ENCODE results near the gene CYTIP. TPM values are rescaled to one million over a fixed set of nuclear protein-coding genes. Genes with fewer than 3 reads are reported as not detected.

CYTIP gene
- total RNA-seq (100 to 1,000 TPM; 290 to 406 (median 363) TPM), polyA plus RNA-seq (100 to 1,000 TPM; 170 to 270 TPM), total RNA-seq (499 reads per million, percentile 98 among the genes with 10 or more reads in this experiment)

DNA sequence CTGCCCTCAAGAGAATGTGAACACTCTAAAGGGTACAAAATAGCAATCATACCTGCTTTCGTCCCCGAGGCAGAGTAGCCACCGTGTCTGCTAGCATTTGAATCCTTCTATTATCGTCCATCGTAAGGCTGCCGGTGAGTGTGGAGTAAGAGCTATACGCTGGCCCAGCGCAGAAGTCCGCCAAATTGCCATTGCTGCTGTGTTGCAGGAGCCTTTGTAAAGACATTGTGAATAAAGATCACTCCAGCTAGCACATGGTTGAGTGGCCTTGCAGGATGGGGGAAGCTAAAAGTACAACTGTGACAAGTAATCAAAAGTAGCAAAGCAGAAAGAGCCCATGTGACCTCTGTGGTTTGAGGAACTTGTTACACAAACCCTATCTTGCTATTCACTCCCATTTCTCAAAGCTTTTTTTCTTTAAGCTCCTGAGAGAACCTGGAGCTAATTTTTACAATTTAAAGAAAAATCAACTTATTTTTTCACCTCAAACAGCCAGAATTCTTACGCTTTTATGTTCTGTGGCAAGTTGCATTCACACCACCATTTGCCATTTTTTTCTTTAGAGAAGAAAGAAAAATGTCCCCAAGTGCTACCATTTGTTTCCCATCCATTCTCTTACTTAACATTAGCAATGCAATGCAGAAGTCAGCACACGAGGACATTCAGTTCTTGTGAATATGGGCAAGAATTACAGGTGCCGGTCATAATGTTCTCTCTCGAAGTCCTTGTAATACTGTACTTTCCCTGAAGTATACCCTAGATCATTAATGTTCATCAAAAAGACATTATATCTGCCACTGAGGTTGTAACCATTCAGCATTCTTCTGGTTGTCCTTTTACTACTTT lies at the start of gene CYTIP:
Gene CYTIP (minus strand): TSS at position 295 of the 846 bp plus-strand sequence. CDS start 69 bp downstream, at position 226.
- Mint-ChIP-seq H3K36me3 (peaks cover 38 to 47% (median 42%) of the 10 kb centered on the region in 5 donors), H3K27me3 (no peaks in the 10 kb centered on the region), H3K27ac (peak within 1 kb of the TSS; percentile 95 to 100 (median 98)), H3K4me3 (peak within 1 kb of the TSS; percentile 92 to 100 (median 97)), H3K4me1 (peaks cover 32 to 48% (median 46%) of the 10 kb centered on the region in 7 donors), H3K9me3 (peaks cover 0 to 6% (median 0%) of the 10 kb centered on the region in 11 donors)
- peaks cover 30 to 34% of the 10 kb centered on the region in 2 donors for H3K4me1 ChIP-seq (ENCODE audit: control insufficient read depth in 2 of 2, insufficient read depth in 2 of 2, low read length in 2 of 2)
- H3K27ac ChIP-seq (ENCODE audit: low read depth, low read length), result peak within 1 kb of the TSS; percentile 89
- POLR2A ChIA-PET, result interaction anchor here (0.6 to 27.4 kb wide), 19 partner anchors 8 to 455 kb away, joined by 3 to 810 read pairs (median 4); partner anchors contain the start of genes ACVR1 and ERMN
- CTCF ChIA-PET, result interaction anchor here (0.6 to 3.9 kb wide), 18 partner anchors 10 to 117 kb away, joined by 3 to 21 read pairs (median 4); no protein-coding TSS in a partner anchor
- ATAC-seq (peak; percentile 71), DNase-seq (peak; percentile 32 to 85 (median 78))
- H3K27me3 ChIP-seq (ENCODE audit: control insufficient read depth in 2 of 2, insufficient read depth in 2 of 2, low read length in 2 of 2), result no peaks in the 10 kb centered on the region
- H3K36me3 ChIP-seq (ENCODE audit: control insufficient read depth in 2 of 3, insufficient read depth in 3 of 3, low read length in 3 of 3), result peaks cover 11 to 42% (median 11%) of the 10 kb centered on the region in 3 experiments
- H3K9me3 ChIP-seq (ENCODE audit: control insufficient read depth in 2 of 3, low read length in 3 of 3), result no peaks in the 10 kb centered on the region
- intact Hi-C loops (cut with micrococcal nuclease), result loop anchor here (1.0 to 10.0 kb wide), 11 partner anchors 9 to 1112 kb away; partner anchors contain the start of genes NR4A2 (in 2 of the 2), ACVR1 (in 1 of the 2), CCDC148 (in 1 of the 2) and PKP4 (in 1 of the 2)
- peak within 1 kb of the TSS; percentile 97 for H3K4me3 ChIP-seq (ENCODE audit: low read length)

DNA sequence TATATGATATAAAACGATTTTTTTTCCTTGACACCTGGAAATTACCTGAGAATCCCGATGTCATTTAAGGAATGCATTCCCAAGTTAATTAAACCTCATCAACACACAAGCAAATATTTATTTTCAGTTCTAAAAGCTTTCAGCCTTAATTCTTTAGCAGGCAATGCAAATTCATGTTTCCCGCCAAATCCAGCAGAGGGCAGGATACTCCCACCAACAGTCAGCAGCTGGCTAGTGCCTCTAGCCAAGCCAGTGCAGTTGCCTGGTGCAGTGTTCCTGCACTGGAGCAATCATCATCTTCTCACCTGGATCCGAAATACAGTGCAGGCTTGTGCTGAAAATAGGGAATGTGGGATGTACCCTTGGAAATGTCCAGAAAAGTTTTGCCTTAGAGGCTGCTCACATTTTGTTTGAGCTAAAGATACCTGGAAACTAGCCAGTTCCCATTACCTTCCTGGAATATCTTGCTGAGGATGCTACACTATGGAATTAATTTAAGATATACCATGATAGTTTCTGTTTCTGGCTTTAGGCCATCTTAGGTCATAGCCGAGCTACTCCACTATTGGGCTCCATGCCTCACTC lies 48.4 kb upstream of the CYTIP start:
- Mint-ChIP-seq H3K4me1 (peaks cover 10 to 67% (median 59%) of the 10 kb centered on the region in 7 donors), H3K9me3 (no peaks in the 10 kb centered on the region), H3K27me3 (no peaks in the 10 kb centered on the region), H3K4me3 (peak overlapping the region in 6 of 10 donors; percentile 1 to 39 (median 14)), H3K27ac (peak overlapping the region in 3 of 9 donors; percentile 9 to 19 (median 13)), H3K36me3 (peaks cover 0 to 3% (median 0%) of the 10 kb centered on the region in 5 donors)
- intact Hi-C loops (cut with micrococcal nuclease), result loop anchor here (1.0 to 10.0 kb wide), 14 partner anchors 23 to 963 kb away; partner anchors contain the start of genes CYTIP (in 2 of the 2), ACVR1C (in 1 of the 2), CCDC148 (in 1 of the 2) and PKP4 (in 1 of the 2)
- no peaks in the 10 kb centered on the region for H3K36me3 ChIP-seq (ENCODE audit: control insufficient read depth in 2 of 3, insufficient read depth in 3 of 3, low read length in 3 of 3)
- no peaks in the 10 kb centered on the region for H3K27me3 ChIP-seq (ENCODE audit: control insufficient read depth in 2 of 2, insufficient read depth in 2 of 2, low read length in 2 of 2)
- DNase-seq (peak; percentile 41 to 79 (median 68)), ATAC-seq (peak; percentile 91)
- peaks cover 0 to 21% of the 10 kb centered on the region in 2 donors for H3K4me1 ChIP-seq (ENCODE audit: control insufficient read depth in 2 of 2, insufficient read depth in 2 of 2, low read length in 2 of 2)
- H3K9me3 ChIP-seq (ENCODE audit: control insufficient read depth in 2 of 3, low read length in 3 of 3), result no peaks in the 10 kb centered on the region
- POLR2A ChIA-PET, result interaction anchor here (0.6 to 3.2 kb wide), 11 partner anchors 13 to 164 kb away, joined by 3 to 12 read pairs (median 4); partner anchors contain the start of gene CYTIP
- H3K4me3 ChIP-seq (ENCODE audit: low read length), result no peak overlapping the region
- CTCF ChIA-PET, result interaction anchor here (0.6 to 6.6 kb wide), 26 partner anchors 9 to 1705 kb away, joined by 3 to 53 read pairs (median 4); partner anchors contain the start of genes CYTIP and ERMN
- no peak overlapping the region for H3K27ac ChIP-seq (ENCODE audit: low read depth, low read length)

DNA sequence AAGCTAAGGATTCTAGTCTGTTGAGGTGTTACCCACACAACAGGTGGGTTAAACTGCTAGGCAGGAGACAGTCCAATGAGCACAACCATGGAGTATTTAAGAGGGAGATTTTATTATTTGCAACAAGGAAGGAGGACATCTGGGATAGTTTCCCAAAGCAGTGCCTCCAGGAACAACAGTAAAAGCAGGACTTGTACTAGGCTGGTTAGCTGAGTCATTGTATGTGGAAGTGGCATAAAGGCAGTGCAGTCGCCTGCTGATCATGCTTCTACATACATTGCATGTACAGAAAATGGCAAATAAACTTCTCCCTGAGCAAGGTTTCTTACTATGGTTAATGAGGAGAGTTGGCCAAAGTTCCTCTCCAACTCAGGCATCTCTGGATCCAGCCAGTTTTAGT lies 46.1 kb upstream of the CYTIP start:
- H3K9me3 Mint-ChIP-seq, result no peaks in the 10 kb centered on the region
- peak overlapping the region in 2 of 9 donors; percentile 12 to 20 for H3K27ac Mint-ChIP-seq
- H3K27ac ChIP-seq (ENCODE audit: low read depth, low read length), result no peak overlapping the region
- no peak overlapping the region for H3K4me3 Mint-ChIP-seq
- no peaks in the 10 kb centered on the region for H3K27me3 ChIP-seq (ENCODE audit: control insufficient read depth in 2 of 2, insufficient read depth in 2 of 2, low read length in 2 of 2)
- DNase-seq (no peak), ATAC-seq (no peak)
- no peaks in the 10 kb centered on the region for H3K9me3 ChIP-seq (ENCODE audit: control insufficient read depth in 2 of 3, low read length in 3 of 3)
- intact Hi-C loops (cut with micrococcal nuclease), result loop anchor here (5.0 to 10.0 kb wide), 4 partner anchors 135 to 965 kb away; partner anchors contain the start of genes ACVR1 (in 1 of the 2), ACVR1C (in 1 of the 2), CCDC148 (in 1 of the 2) and PKP4 (in 1 of the 2)
- peaks cover 0 to 22% of the 10 kb centered on the region in 2 donors for H3K4me1 ChIP-seq (ENCODE audit: control insufficient read depth in 2 of 2, insufficient read depth in 2 of 2, low read length in 2 of 2)
- peaks cover 0 to 7% (median 0%) of the 10 kb centered on the region in 5 donors for H3K36me3 Mint-ChIP-seq
- ChIA-PET POLR2A (interaction anchor here (0.6 to 3.2 kb wide), 10 partner anchors 8 to 176 kb away, joined by 3 to 12 read pairs (median 4); partner anchors contain the start of gene CYTIP), CTCF (interaction anchor here (1.5 to 6.6 kb wide), 3 partner anchors 23 to 185 kb away, joined by 5 to 53 read pairs (median 29); partner anchors contain the start of gene ERMN)
- no peaks in the 10 kb centered on the region for H3K36me3 ChIP-seq (ENCODE audit: control insufficient read depth in 2 of 3, insufficient read depth in 3 of 3, low read length in 3 of 3)
- no peaks in the 10 kb centered on the region for H3K27me3 Mint-ChIP-seq
- H3K4me3 ChIP-seq (ENCODE audit: low read length), result no peak overlapping the region
- peaks cover 25 to 87% (median 77%) of the 10 kb centered on the region in 7 donors for H3K4me1 Mint-ChIP-seq

DNA sequence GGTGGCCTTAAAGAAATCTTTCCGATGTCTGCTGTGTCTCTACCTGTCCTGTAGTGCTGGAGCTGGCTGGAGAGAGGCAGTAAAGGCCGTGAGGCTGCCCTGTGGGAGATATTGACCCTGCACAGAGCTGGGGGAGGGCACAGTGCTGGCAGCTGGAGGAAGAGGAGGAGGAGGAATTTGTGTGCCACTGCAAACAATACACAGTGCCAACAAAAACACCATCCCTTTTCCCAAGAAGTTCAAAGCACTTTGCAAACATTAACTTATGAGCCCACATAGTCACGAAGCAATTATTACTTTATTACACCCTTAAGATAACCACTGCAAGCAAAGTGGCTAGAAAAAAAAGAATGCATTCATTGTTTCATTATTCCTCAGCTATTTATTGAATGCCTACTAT lies 45.0 kb upstream of the CYTIP start:
- Mint-ChIP-seq H3K27me3 (no peaks in the 10 kb centered on the region), H3K27ac (peak overlapping the region in 6 of 9 donors; percentile 14 to 75 (median 66)), H3K36me3 (peaks cover 0 to 10% (median 0%) of the 10 kb centered on the region in 5 donors), H3K9me3 (no peaks in the 10 kb centered on the region), H3K4me1 (peaks cover 25 to 85% (median 77%) of the 10 kb centered on the region in 7 donors), H3K4me3 (peak overlapping the region in 5 of 10 donors; percentile 1 to 61 (median 32))
- no peaks in the 10 kb centered on the region for H3K9me3 ChIP-seq (ENCODE audit: control insufficient read depth in 2 of 3, low read length in 3 of 3)
- ChIA-PET POLR2A (interaction anchor here (1.0 to 1.9 kb wide), 6 partner anchors 19 to 50 kb away, joined by 3 to 7 read pairs (median 4); partner anchors contain the start of gene CYTIP), CTCF (interaction anchor here (0.7 to 6.6 kb wide), 6 partner anchors 22 to 187 kb away, joined by 3 to 53 read pairs (median 4); partner anchors contain the start of gene ERMN)
- H3K27ac ChIP-seq (ENCODE audit: low read depth, low read length), result no peak overlapping the region
- H3K27me3 ChIP-seq (ENCODE audit: control insufficient read depth in 2 of 2, insufficient read depth in 2 of 2, low read length in 2 of 2), result no peaks in the 10 kb centered on the region
- intact Hi-C loops (cut with micrococcal nuclease), result loop anchor here (1.0 to 5.0 kb wide), 4 partner anchors 9 to 388 kb away; partner anchors contain the start of gene ACVR1 (in 1 of the 2)
- H3K4me1 ChIP-seq (ENCODE audit: control insufficient read depth in 2 of 2, insufficient read depth in 2 of 2, low read length in 2 of 2), result peaks cover 0 to 22% of the 10 kb centered on the region in 2 donors
- no peaks in the 10 kb centered on the region for H3K36me3 ChIP-seq (ENCODE audit: control insufficient read depth in 2 of 3, insufficient read depth in 3 of 3, low read length in 3 of 3)
- no peak for DNase-seq
- no peak for ATAC-seq
- H3K4me3 ChIP-seq (ENCODE audit: low read length), result no peak overlapping the region

DNA sequence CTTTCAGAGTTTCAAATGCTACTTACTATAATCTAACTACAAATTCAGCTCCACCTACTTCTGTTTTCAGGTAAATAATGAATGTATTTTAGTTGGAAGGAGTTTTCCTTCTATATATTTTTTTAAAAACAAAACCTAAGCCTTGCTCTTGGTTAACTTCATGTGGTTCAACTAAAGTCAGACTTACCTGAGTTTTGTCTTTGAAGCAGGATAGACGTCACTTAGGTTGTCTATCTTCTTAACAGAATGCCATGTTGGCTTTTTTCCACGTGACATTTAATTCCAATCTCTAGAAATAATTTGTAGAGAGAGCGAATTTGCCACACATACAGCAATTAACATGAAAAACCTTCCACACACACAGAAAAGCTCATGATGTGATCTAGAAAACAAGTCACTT lies 43.9 kb upstream of the CYTIP start:
- peak overlapping the region in 8 of 9 donors; percentile 41 to 77 (median 73) for H3K27ac Mint-ChIP-seq
- DNase-seq, result peak in 1 of 9 donors; percentile 13
- H3K4me1 Mint-ChIP-seq, result peaks cover 25 to 81% (median 71%) of the 10 kb centered on the region in 7 donors
- Histone ChIP-seq H3K27ac (ENCODE audit: low read depth, low read length) (no peak overlapping the region), H3K4me1 (ENCODE audit: control insufficient read depth in 2 of 2, insufficient read depth in 2 of 2, low read length in 2 of 2) (peaks cover 0 to 22% of the 10 kb centered on the region in 2 donors), H3K9me3 (ENCODE audit: control insufficient read depth in 2 of 3, low read length in 3 of 3) (no peaks in the 10 kb centered on the region), H3K27me3 (ENCODE audit: control insufficient read depth in 2 of 2, insufficient read depth in 2 of 2, low read length in 2 of 2) (no peaks in the 10 kb centered on the region), H3K36me3 (ENCODE audit: control insufficient read depth in 2 of 3, insufficient read depth in 3 of 3, low read length in 3 of 3) (no peaks in the 10 kb centered on the region), H3K4me3 (ENCODE audit: low read length) (no peak overlapping the region)
- no peaks in the 10 kb centered on the region for H3K9me3 Mint-ChIP-seq
- peak; percentile 53 for ATAC-seq
- peaks cover 0 to 14% (median 0%) of the 10 kb centered on the region in 5 donors for H3K36me3 Mint-ChIP-seq
- H3K27me3 Mint-ChIP-seq, result no peaks in the 10 kb centered on the region
- peak overlapping the region in 6 of 10 donors; percentile 32 to 61 (median 49) for H3K4me3 Mint-ChIP-seq
- ChIA-PET POLR2A (interaction anchor here (1.3 to 1.9 kb wide), 5 partner anchors 10 to 47 kb away, joined by 4 to 9 read pairs (median 7); partner anchors contain the start of gene CYTIP), CTCF (interaction anchor here (1.1 to 6.6 kb wide), 5 partner anchors 31 to 185 kb away, joined by 3 to 53 read pairs (median 5); partner anchors contain the start of gene ERMN)
- intact Hi-C loops (cut with micrococcal nuclease), result loop anchor here (1.0 to 5.0 kb wide), 4 partner anchors 7 to 390 kb away; partner anchors contain the start of gene ACVR1 (in 1 of the 2)

All from naive thymus-derived CD4-positive, alpha-beta T cell (primary cell).